HEK293 (cell line): ENCODE data around the gene OR1F1.

Experiments
- CTCF ChIA-PET: fragments of 350-600 bp; formaldehyde crosslinking; extraction: SDS; loops from one replicate; lab custom pipeline; 2021; ENCODE audit warnings: antibody characterized with exemption; lab: Yijun Ruan, JAX
- POLR2A ChIA-PET: fragments of 300-600 bp; formaldehyde crosslinking; extraction: SDS; loops from one replicate; lab custom pipeline; 2020; ENCODE audit warnings: antibody characterized with exemption, inconsistent platforms; lab: Yijun Ruan, JAX
- H3K27ac ChIP-seq: fragments of 200-500 bp; sonication (Bioruptor generic); 2 replicates; pipeline ENCODE4 v1.5.1; 2014; ENCODE audit warnings: low read depth, low read length, control low read depth, inconsistent platforms; ENCODE audit errors: extremely low read depth
- H3K36me3 ChIP-seq, 2 experiments: fragments of 200-500 bp in 1 of 2; sonication (Bioruptor generic) in 1 of 2; 1 replicate in 1 of 2; 2 replicates in 1 of 2; pipeline ENCODE4 v1.5.1; 2014 to 2017; ENCODE audit warnings: inconsistent platforms in 2 of 2, low read length in 2 of 2; ENCODE audit not compliant: control insufficient read depth in 2 of 2, insufficient read depth in 1 of 2
- H3K4me1 ChIP-seq: fragments of 200-500 bp; sonication (Bioruptor generic); 2 replicates; pipeline ENCODE4 v1.5.1; 2014; ENCODE audit warnings: mild to moderate bottlenecking, low read length, inconsistent platforms; ENCODE audit not compliant: control insufficient read depth, insufficient read depth
- H3K4me3 ChIP-seq: 2 replicates; pipeline ENCODE4 v1.5.1; 2011; ENCODE audit warnings: low read depth, mild to moderate bottlenecking, control low read depth, low read length, moderate library complexity
- H3K9me3 ChIP-seq: fragments of 200-500 bp; sonication (Bioruptor generic); 2 replicates; pipeline ENCODE4 v1.5.1; 2014; ENCODE audit warnings: low read depth, low read length, inconsistent platforms; ENCODE audit not compliant: control insufficient read depth, insufficient read depth
- GLI2 ChIP-seq: fragments of 450-650 bp; formaldehyde crosslinking; IDR thresholded peaks from 2 replicates; pipeline ENCODE4; 2017; ENCODE audit warnings: missing biosample characterization, missing genetic modification characterization, low read depth, borderline replicate concordance
- HOXA7 ChIP-seq: sonication (generic); formaldehyde crosslinking; IDR thresholded peaks from 2 replicates; pipeline ENCODE4 v1.8.1; 2022; ENCODE audit warnings: missing genetic modification reagents, borderline replicate concordance
- KLF16 ChIP-seq: fragments of 450-650 bp; formaldehyde crosslinking; IDR thresholded peaks from 2 replicates; pipeline ENCODE4 v1.5.1; 2017; ENCODE audit warnings: missing biosample characterization, missing genetic modification characterization
- SALL2 ChIP-seq: fragments of 450-650 bp; formaldehyde crosslinking; IDR thresholded peaks from 2 replicates; pipeline ENCODE4 v1.5.0; 2017; ENCODE audit warnings: missing biosample characterization, mild to moderate bottlenecking, missing genetic modification characterization, borderline replicate concordance
- TRIM28 ChIP-seq: IDR thresholded peaks from 2 replicates; pipeline ENCODE4 v1.6.1; 2011; ENCODE audit warnings: low read length, control low read depth, borderline replicate concordance
- WT1 ChIP-seq: fragments of 450-650 bp; formaldehyde crosslinking; IDR thresholded peaks from 2 replicates; pipeline ENCODE4 v1.5.1; 2016; ENCODE audit warnings: missing biosample characterization, missing genetic modification characterization
- ZBTB1 ChIP-seq: fragments of 450-650 bp; formaldehyde crosslinking; IDR thresholded peaks from 2 replicates; pipeline ENCODE4 v1.5.1; 2016; ENCODE audit warnings: missing biosample characterization, missing genetic modification characterization
- ZBTB17 ChIP-seq: fragments of 450-650 bp; formaldehyde crosslinking; IDR thresholded peaks from 2 replicates; pipeline ENCODE4 v1.5.1; 2016; ENCODE audit warnings: missing biosample characterization, missing genetic modification characterization
- ZBTB6 ChIP-seq: fragments of 450-650 bp; formaldehyde crosslinking; IDR thresholded peaks from 2 replicates; pipeline ENCODE4 v1.5.1; 2017; ENCODE audit warnings: missing biosample characterization, missing genetic modification characterization
- ZFP3 ChIP-seq: fragments of 450-650 bp; formaldehyde crosslinking; IDR thresholded peaks from 2 replicates; pipeline ENCODE4 v1.5.1; 2016; ENCODE audit warnings: low read depth, missing biosample characterization, missing genetic modification characterization
- ZFP37 ChIP-seq: fragments of 450-650 bp; formaldehyde crosslinking; IDR thresholded peaks from 2 replicates; pipeline ENCODE4 v1.5.1; 2016; ENCODE audit warnings: missing biosample characterization, missing genetic modification characterization
- ZFP41 ChIP-seq: fragments of 450-650 bp; formaldehyde crosslinking; IDR thresholded peaks from 2 replicates; pipeline ENCODE4 v1.5.1; 2016; ENCODE audit warnings: missing biosample characterization, missing genetic modification characterization, borderline replicate concordance
- ZNF112 ChIP-seq: fragments of 450-650 bp; formaldehyde crosslinking; IDR thresholded peaks from 2 replicates; pipeline ENCODE4 v1.5.0; 2017; ENCODE audit warnings: missing biosample characterization, missing genetic modification characterization
- ZNF184 ChIP-seq: fragments of 450-650 bp; IDR thresholded peaks from 2 replicates; pipeline ENCODE4 v1.5.1; 2018; ENCODE audit warnings: missing biosample characterization, mild to moderate bottlenecking, missing genetic modification characterization
- ZNF221 ChIP-seq: fragments of 450-650 bp; formaldehyde crosslinking; IDR thresholded peaks from 2 replicates; pipeline ENCODE4 v1.5.1; 2017; ENCODE audit warnings: missing biosample characterization, missing genetic modification characterization, borderline replicate concordance
- ZNF37A ChIP-seq: fragments of 450-650 bp; IDR thresholded peaks from 2 replicates; pipeline ENCODE4 v1.5.1; 2018; ENCODE audit warnings: missing biosample characterization, missing genetic modification characterization
- ZNF48 ChIP-seq: fragments of 450-650 bp; formaldehyde crosslinking; IDR thresholded peaks from 2 replicates; pipeline ENCODE4 v1.5.1; 2016; ENCODE audit warnings: missing biosample characterization, missing genetic modification characterization
- ZNF529 ChIP-seq: fragments of 450-650 bp; formaldehyde crosslinking; IDR thresholded peaks from 2 replicates; pipeline ENCODE4 v1.5.1; 2017; ENCODE audit warnings: missing genetic modification characterization, missing biosample characterization; ENCODE audit not compliant: insufficient replicate concordance
- ZNF544 ChIP-seq: fragments of 450-650 bp; formaldehyde crosslinking; IDR thresholded peaks from 2 replicates; pipeline ENCODE4 v1.5.0; 2017; ENCODE audit warnings: missing biosample characterization, missing genetic modification characterization
- ZNF585B ChIP-seq: fragments of 450-650 bp; formaldehyde crosslinking; IDR thresholded peaks from 2 replicates; pipeline ENCODE4 v1.5.1; 2016; ENCODE audit warnings: missing biosample characterization, missing genetic modification characterization
- ZNF596 ChIP-seq: fragments of 450-650 bp; IDR thresholded peaks from 2 replicates; pipeline ENCODE4 v1.5.0; 2018; ENCODE audit warnings: missing biosample characterization, mild to moderate bottlenecking, missing genetic modification characterization, moderate library complexity
- ZNF747 ChIP-seq: fragments of 450-650 bp; formaldehyde crosslinking; IDR thresholded peaks from 2 replicates; pipeline ENCODE4 v1.5.1; 2016; ENCODE audit warnings: missing biosample characterization, missing genetic modification characterization
- ZSCAN16 ChIP-seq: fragments of 450-650 bp; formaldehyde crosslinking; IDR thresholded peaks from 2 replicates; pipeline ENCODE4 v1.5.1; 2016; ENCODE audit warnings: missing biosample characterization, missing genetic modification characterization
- TF ChIP-seq, protein P1 (sequence below): fragments of 450-650 bp; formaldehyde crosslinking; IDR thresholded peaks from 2 replicates; pipeline ENCODE4 v1.5.1; 2017; ENCODE audit warnings: missing biosample characterization, mild to moderate bottlenecking, missing genetic modification characterization, moderate library complexity
- TF ChIP-seq, protein P2 (sequence below): fragments of 450-650 bp; formaldehyde crosslinking; IDR thresholded peaks from 2 replicates; pipeline ENCODE4 v1.5.1; 2017; ENCODE audit warnings: missing biosample characterization, missing genetic modification characterization

Gene OR1F1

DNA sequence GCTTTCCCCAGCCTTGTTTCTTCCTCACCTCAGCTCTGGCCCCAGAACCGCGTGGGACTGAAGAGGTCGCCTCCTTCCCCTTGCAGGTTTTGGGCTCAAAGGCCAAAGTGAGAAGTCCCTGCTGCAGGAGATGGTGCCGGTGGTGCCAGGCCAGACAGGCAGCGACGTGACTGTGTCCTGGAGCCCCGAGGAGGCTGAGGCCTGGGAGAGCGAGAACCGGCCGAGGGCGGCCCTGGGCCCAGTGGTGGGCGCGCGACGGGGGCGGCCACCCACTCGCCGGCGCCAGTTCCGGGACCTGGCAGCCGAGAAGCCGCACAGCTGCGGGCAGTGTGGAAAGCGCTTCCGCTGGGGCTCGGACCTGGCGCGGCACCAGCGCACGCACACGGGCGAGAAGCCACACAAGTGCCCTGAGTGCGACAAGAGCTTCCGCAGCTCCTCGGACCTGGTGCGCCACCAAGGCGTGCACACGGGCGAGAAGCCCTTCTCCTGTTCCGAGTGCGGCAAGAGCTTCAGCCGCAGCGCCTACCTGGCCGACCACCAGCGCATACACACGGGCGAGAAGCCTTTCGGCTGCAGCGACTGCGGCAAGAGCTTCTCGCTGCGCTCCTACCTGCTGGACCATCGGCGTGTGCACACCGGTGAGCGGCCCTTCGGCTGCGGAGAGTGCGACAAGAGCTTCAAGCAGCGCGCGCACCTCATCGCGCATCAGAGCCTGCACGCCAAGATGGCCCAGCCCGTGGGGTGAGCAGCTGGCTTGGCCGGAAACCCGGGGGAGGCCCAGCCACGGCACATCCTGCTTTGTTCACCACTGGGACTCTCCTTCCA is 47.2 kb upstream of the OR1F1 start:
- no peak for TF ChIP-seq ZNF529
- no peak for TF ChIP-seq ZNF585B (tag by site-specific recombination)
- H3K36me3 ChIP-seq: peaks cover 0 to 46% of the 10 kb centered on the region in 2 experiments; a peak in 1 of 3 replicates
- H3K4me1 ChIP-seq: 0 out of 2 replicates have a peak, but pooled peaks cover 3% of the 10 kb centered on the region
- no peak overlapping the region for H3K27ac ChIP-seq
- no peak overlapping the region for H3K4me3 ChIP-seq
- CTCF ChIA-PET: interaction anchor here (0.8 to 1.4 kb wide), 2 partner anchors 9 kb away, joined by 3 read pairs; no protein-coding TSS in a partner anchor
- no peaks in the 10 kb centered on the region for H3K9me3 ChIP-seq
- POLR2A ChIA-PET: interaction anchor here (1.2 kb wide), 1 partner anchor 10 kb away, joined by 5 read pairs; no protein-coding TSS in a partner anchor

- Histone ChIP-seq H3K9me3 (no peaks in the 10 kb centered on the region), H3K4me1 (no peaks in the 10 kb centered on the region), H3K27ac (no peak overlapping the region), H3K36me3 (peaks cover 0 to 46% of the 10 kb centered on the region in 2 experiments; a peak in 1 of 3 replicates), H3K4me3 (no peak overlapping the region)
- CTCF ChIA-PET: interaction anchor here (1.2 kb wide), 1 partner anchor 13 kb away, joined by 3 read pairs; no protein-coding TSS in a partner anchor
- POLR2A ChIA-PET: interaction anchor here (1.0 kb wide), 1 partner anchor 12 kb away, joined by 4 read pairs; no protein-coding TSS in a partner anchor
- TF ChIP-seq ZSCAN16 (tag by site-specific recombination) (no peak), ZFP3 (tag by site-specific recombination) (no peak), KLF16 (tag by site-specific recombination) (no peak), SALL2 (tag by site-specific recombination) (no peak), ZFP37 (no peak), ZNF221 (tag by site-specific recombination) (no peak), ZNF544 (no peak), ZNF747 (tag by site-specific recombination) (no peak), ZBTB1 (no peak), HOXA7 (CRISPR knock-in tag) (no peak), ZNF585B (tag by site-specific recombination) (no peak), ZFP41 (tag by site-specific recombination) (no peak), ZNF596 (tag by site-specific recombination) (no peak), WT1 (tag by site-specific recombination) (no peak), ZNF112 (tag by site-specific recombination) (no peak), ZNF184 (tag by site-specific recombination) (no peak), ZNF48 (tag by site-specific recombination) (no peak)
- TF ChIP-seq, protein P1, sequence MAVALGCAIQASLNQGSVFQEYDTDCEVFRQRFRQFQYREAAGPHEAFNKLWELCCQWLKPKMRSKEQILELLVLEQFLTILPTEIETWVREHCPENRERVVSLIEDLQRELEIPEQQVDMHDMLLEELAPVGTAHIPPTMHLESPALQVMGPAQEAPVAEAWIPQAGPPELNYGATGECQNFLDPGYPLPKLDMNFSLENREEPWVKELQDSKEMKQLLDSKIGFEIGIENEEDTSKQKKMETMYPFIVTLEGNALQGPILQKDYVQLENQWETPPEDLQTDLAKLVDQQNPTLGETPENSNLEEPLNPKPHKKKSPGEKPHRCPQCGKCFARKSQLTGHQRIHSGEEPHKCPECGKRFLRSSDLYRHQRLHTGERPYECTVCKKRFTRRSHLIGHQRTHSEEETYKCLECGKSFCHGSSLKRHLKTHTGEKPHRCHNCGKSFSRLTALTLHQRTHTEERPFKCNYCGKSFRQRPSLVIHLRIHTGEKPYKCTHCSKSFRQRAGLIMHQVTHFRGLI: no peak
Measured at GRCh38 chr16:3141781-3142311, 46.2 kb upstream of the OR1F1 start.

GRCh38 chr16:3142327-3142726 is 45.7 kb upstream of the OR1F1 start:
- POLR2A ChIA-PET: interaction anchor here (1.0 kb wide), 1 partner anchor 13 kb away, joined by 4 read pairs; no protein-coding TSS in a partner anchor
- no peaks in the 10 kb centered on the region for H3K4me1 ChIP-seq
- H3K9me3 ChIP-seq: no peaks in the 10 kb centered on the region
- H3K4me3 ChIP-seq: no peak overlapping the region
- H3K36me3 ChIP-seq: peaks cover 0 to 42% of the 10 kb centered on the region in 2 experiments; a peak in 1 of 3 replicates
- TF ChIP-seq TRIM28 (no peak), ZNF112 (tag by site-specific recombination) (no peak), ZNF37A (tag by site-specific recombination) (no peak), ZBTB6 (tag by site-specific recombination) (peak; percentile 89; the same call in 1 of the 2 replicates), ZFP3 (tag by site-specific recombination) (no peak), GLI2 (tag by site-specific recombination) (no peak), ZBTB17 (no peak)
- TF ChIP-seq, protein P2, sequence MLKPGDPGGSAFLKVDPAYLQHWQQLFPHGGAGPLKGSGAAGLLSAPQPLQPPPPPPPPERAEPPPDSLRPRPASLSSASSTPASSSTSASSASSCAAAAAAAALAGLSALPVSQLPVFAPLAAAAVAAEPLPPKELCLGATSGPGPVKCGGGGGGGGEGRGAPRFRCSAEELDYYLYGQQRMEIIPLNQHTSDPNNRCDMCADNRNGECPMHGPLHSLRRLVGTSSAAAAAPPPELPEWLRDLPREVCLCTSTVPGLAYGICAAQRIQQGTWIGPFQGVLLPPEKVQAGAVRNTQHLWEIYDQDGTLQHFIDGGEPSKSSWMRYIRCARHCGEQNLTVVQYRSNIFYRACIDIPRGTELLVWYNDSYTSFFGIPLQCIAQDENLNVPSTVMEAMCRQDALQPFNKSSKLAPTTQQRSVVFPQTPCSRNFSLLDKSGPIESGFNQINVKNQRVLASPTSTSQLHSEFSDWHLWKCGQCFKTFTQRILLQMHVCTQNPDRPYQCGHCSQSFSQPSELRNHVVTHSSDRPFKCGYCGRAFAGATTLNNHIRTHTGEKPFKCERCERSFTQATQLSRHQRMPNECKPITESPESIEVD: no peak
- no peak overlapping the region for H3K27ac ChIP-seq
- CTCF ChIA-PET: interaction anchor here (1.2 kb wide), 1 partner anchor 13 kb away, joined by 3 read pairs; no protein-coding TSS in a partner anchor
